ENCODE measurements around the gene PHACTR3.

The PHACTR3 gene

GRCh38 chr20:59581993-59582679 is 22.2 kb upstream of the PHACTR3 start:
- peaks cover 0 to 57% of the 10 kb centered on the region in 2 donors for H3K27me3 ChIP-seq
- intact Hi-C loops (cut with DNase I; ENCODE audit: low total_unique reads) = no loop called here

GRCh38 chr20:59583428-59584277 is 20.7 kb upstream of the PHACTR3 start:
- H3K27ac ChIP-seq = no peak overlapping the region
- peaks cover 0 to 47% of the 10 kb centered on the region in 2 donors for H3K27me3 ChIP-seq
- no peak overlapping the region for H3K4me3 ChIP-seq
- DNase-seq = no peak
- H3K36me3 ChIP-seq = no peaks in the 10 kb centered on the region
- intact Hi-C loops (cut with DNase I; ENCODE audit: low total_unique reads) = no loop called here
- peaks cover 0 to 18% (median 9%) of the 10 kb centered on the region in 3 donors for H3K9me3 ChIP-seq
- H3K4me1 ChIP-seq = peaks cover 0 to 10% (median 4%) of the 10 kb centered on the region in 4 donors
- TF ChIP-seq CTCF (IDR thresholded peaks at IDR 0.05) = no peak

More at GRCh38 chr20:59581993-59582679, 22.2 kb upstream of the PHACTR3 start:
- TF ChIP-seq CTCF (IDR thresholded peaks at IDR 0.05) = no peak
- H3K4me1 ChIP-seq = peaks cover 0 to 11% (median 4%) of the 10 kb centered on the region in 4 donors
- DNase-seq = no peak
- H3K4me3 ChIP-seq = no peak overlapping the region
- H3K9me3 ChIP-seq = peaks cover 0 to 3% (median 0%) of the 10 kb centered on the region in 3 donors
- H3K27ac ChIP-seq = no peak overlapping the region
- H3K36me3 ChIP-seq = no peaks in the 10 kb centered on the region

GRCh38 chr20:59584278-59584925 is 19.9 kb upstream of the PHACTR3 start:
- intact Hi-C loops (cut with DNase I; ENCODE audit: low total_unique reads) = no loop called here
- no peak overlapping the region for H3K4me3 ChIP-seq

GRCh38 chr20:59585714-59586409 is 18.5 kb upstream of the PHACTR3 start:
- H3K36me3 ChIP-seq = no peaks in the 10 kb centered on the region
- H3K27ac ChIP-seq = no peak overlapping the region
- no peak for TF ChIP-seq CTCF (IDR thresholded peaks at IDR 0.05)
- intact Hi-C loops (cut with DNase I; ENCODE audit: low total_unique reads) = no loop called here
- H3K9me3 ChIP-seq = peaks cover 0 to 18% (median 9%) of the 10 kb centered on the region in 3 donors
- H3K4me1 ChIP-seq = peaks cover 0 to 10% (median 4%) of the 10 kb centered on the region in 4 donors
- H3K4me3 ChIP-seq = no peak overlapping the region
- H3K27me3 ChIP-seq = peaks cover 0 to 29% of the 10 kb centered on the region in 2 donors
- DNase-seq = no peak

More at GRCh38 chr20:59584278-59584925, 19.9 kb upstream of the PHACTR3 start:
- DNase-seq = no peak
- no peaks in the 10 kb centered on the region for H3K36me3 ChIP-seq
- peaks cover 0 to 42% of the 10 kb centered on the region in 2 donors for H3K27me3 ChIP-seq
- peaks cover 0 to 18% (median 9%) of the 10 kb centered on the region in 3 donors for H3K9me3 ChIP-seq
- peaks cover 0 to 10% (median 4%) of the 10 kb centered on the region in 4 donors for H3K4me1 ChIP-seq
- no peak for TF ChIP-seq CTCF (IDR thresholded peaks at IDR 0.05)
- H3K27ac ChIP-seq = no peak overlapping the region

- no peak for DNase-seq
- no peak for TF ChIP-seq CTCF (IDR thresholded peaks at IDR 0.05)
These were observed 17.7 kb upstream of the PHACTR3 start for GRCh38 chr20:59586613-59587012.

More at GRCh38 chr20:59586613-59587012, 17.7 kb upstream of the PHACTR3 start:
- no peaks in the 10 kb centered on the region for H3K36me3 ChIP-seq
- intact Hi-C loops (cut with DNase I; ENCODE audit: low total_unique reads) = no loop called here
- no peak overlapping the region for H3K27ac ChIP-seq
- H3K27me3 ChIP-seq = peaks cover 0 to 27% of the 10 kb centered on the region in 2 donors
- H3K9me3 ChIP-seq = peaks cover 0 to 18% (median 9%) of the 10 kb centered on the region in 3 donors
- no peak overlapping the region for H3K4me3 ChIP-seq
- peaks cover 0 to 10% (median 4%) of the 10 kb centered on the region in 4 donors for H3K4me1 ChIP-seq

All from tibial artery (tissue), 4 donors.